HepG2 (cell line): Measurements from ENCODE around the gene KLF13.

Source experiments
- CBFB ChIP-seq: sonication (generic); formaldehyde crosslinking; IDR thresholded peaks from 2 replicates; pipeline ENCODE4 v1.4.0; 2020; ENCODE audit warnings: missing genetic modification reagents
- GPN1 ChIP-seq: sonication (generic); formaldehyde crosslinking; IDR thresholded peaks from 2 replicates; pipeline ENCODE4 v1.5.1; 2020; ENCODE audit warnings: missing genetic modification reagents, borderline replicate concordance
- HNRNPUL1 ChIP-seq: fragments of 200-400 bp; formaldehyde crosslinking; IDR thresholded peaks from 2 replicates; pipeline ENCODE4 v1.6.1; 2017; ENCODE audit warnings: low read depth, mild to moderate bottlenecking, low read length, moderate library complexity
- IKZF5 ChIP-seq: IDR thresholded peaks from 2 replicates; pipeline ENCODE4 v1.6.1; 2018; ENCODE audit warnings: missing genetic modification reagents, mild to moderate bottlenecking, missing compliant biosample characterization
- NCOA2 ChIP-seq: sonication (generic); formaldehyde crosslinking; IDR thresholded peaks from 2 replicates; pipeline ENCODE4 v1.8.0; 2022; ENCODE audit warnings: inconsistent platforms
- POLR2A ChIP-seq, 2 experiments: IDR thresholded peaks; 2 replicates each; pipeline ENCODE4 v1.6.1; 2011; ENCODE audit warnings: low read depth in 2 of 2, low read length in 2 of 2, mild to moderate bottlenecking in 1 of 2, moderate library complexity in 1 of 2; ENCODE audit not compliant: insufficient read depth in 1 of 2
- STAG1 ChIP-seq: sonication (generic); formaldehyde crosslinking; IDR thresholded peaks from 2 replicates; pipeline ENCODE4 v1.4.0; 2020; ENCODE audit warnings: missing genetic modification reagents
- TBL1XR1 ChIP-seq: fragments of 150-350 bp; IDR thresholded peaks from 2 replicates; pipeline ENCODE4 v1.6.1; 2014; ENCODE audit warnings: borderline replicate concordance, low read length; ENCODE audit not compliant: partially characterized antibody
- ZFP62 ChIP-seq: sonication (generic); formaldehyde crosslinking; IDR thresholded peaks from 2 replicates; pipeline ENCODE4 v1.4.0; 2020; ENCODE audit warnings: missing genetic modification reagents
- ZNF274 ChIP-seq: sonication (generic); formaldehyde crosslinking; IDR thresholded peaks from 2 replicates; pipeline ENCODE4 v1.5.1; 2020; ENCODE audit warnings: mild to moderate bottlenecking, missing genetic modification reagents

DNA sequence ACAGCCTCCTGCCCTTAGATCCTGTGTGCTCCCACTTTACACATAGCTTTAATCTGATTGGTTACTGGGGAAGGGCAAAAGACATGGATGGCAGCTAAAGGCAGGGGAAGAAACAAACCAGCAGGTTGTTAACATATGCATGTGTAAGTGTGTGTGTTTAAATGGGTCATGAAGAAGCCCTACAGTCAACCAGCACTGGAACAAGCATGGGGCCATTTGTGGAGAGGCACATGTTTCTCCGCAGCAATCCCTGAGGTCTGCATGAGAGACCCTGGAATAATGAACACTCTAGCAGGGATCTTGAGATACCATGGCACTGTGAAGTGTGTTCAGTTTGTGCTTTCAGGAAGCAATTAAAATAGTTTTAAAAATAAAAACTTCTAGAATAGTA, 6.0 kb downstream of the KLF13 start:
- TF ChIP-seq ZNF274 (CRISPR knock-in tag) (no peak), STAG1 (CRISPR knock-in tag) (no peak), HNRNPUL1 (no peak), IKZF5 (CRISPR knock-in tag) (no peak), ZFP62 (CRISPR knock-in tag) (no peak), CBFB (CRISPR knock-in tag) (no peak), POLR2A (IDR thresholded peaks at IDR 0.05; ENCODE audit: insufficient read depth in 1 of 2, low read depth in 2 of 2, low read length in 2 of 2) (no peak), GPN1 (CRISPR knock-in tag) (no peak), NCOA2 (no peak), TBL1XR1 (no peak)
